ENCODE data around the gene UBE2E2.

The UBE2E2 gene

GRCh38 chr3:23448998-23449537, 245.9 kb downstream of the UBE2E2 start:
- no peaks in the 10 kb centered on the region for H3K9me3 ChIP-seq (ENCODE audit: control insufficient read depth, insufficient read depth, low read length)
- H3K27ac ChIP-seq (ENCODE audit: low read length): no peak overlapping the region
- no peaks in the 10 kb centered on the region for H3K27me3 ChIP-seq (ENCODE audit: control insufficient read depth, insufficient read depth, low read length)
- peaks cover 3% of the 10 kb centered on the region; the same call in 1 of the 2 replicates for H3K4me1 ChIP-seq (ENCODE audit: control insufficient read depth, insufficient read depth, low read length)
- no peak overlapping the region for H3K4me3 ChIP-seq (ENCODE audit: low read length)
- H3K36me3 ChIP-seq (ENCODE audit: control insufficient read depth, insufficient read depth, low read length): no peaks in the 10 kb centered on the region
- no peak for DNase-seq (ENCODE audit: low read depth, low spot score)
- WGBS (ENCODE audit: insufficient coverage, insufficient read length): no CpG with 5 or more reads among the region's 2 CpGs

- Histone ChIP-seq H3K4me3 (ENCODE audit: low read length) (no peak overlapping the region), H3K27ac (ENCODE audit: low read length) (no peak overlapping the region)
- no peak for DNase-seq (ENCODE audit: low read depth, low spot score)
Observed at GRCh38 chr3:23450051-23450450, 246.9 kb downstream of the UBE2E2 start.

DNA sequence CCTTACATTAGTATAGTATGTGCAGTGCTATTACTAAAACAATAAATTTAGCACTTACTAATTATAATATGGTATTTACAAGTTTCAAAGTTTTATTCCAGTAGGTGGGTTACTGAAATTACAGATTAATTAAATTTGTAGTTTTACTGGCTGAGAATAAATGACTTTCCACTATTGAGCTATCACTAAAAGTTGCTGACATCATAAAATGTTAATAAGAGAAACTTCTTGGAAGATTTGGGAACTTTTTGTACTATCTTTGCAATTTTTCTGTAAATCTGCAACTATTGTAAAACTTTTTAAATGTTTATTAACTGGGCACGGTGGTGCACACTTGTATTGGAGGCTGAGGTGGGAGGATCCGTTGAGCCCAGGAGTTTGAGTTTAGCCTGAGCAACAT, 247.7 kb downstream of the UBE2E2 start:
- whole genome bisulfite sequencing (ENCODE audit: insufficient coverage, insufficient read length): no CpG with 5 or more reads among the region's 2 CpGs
- Histone ChIP-seq H3K27me3 (ENCODE audit: control insufficient read depth, insufficient read depth, low read length) (no peaks in the 10 kb centered on the region), H3K27ac (ENCODE audit: low read length) (no peak overlapping the region), H3K4me1 (ENCODE audit: control insufficient read depth, insufficient read depth, low read length) (no peaks in the 10 kb centered on the region), H3K9me3 (ENCODE audit: control insufficient read depth, insufficient read depth, low read length) (no peaks in the 10 kb centered on the region), H3K36me3 (ENCODE audit: control insufficient read depth, insufficient read depth, low read length) (no peaks in the 10 kb centered on the region), H3K4me3 (ENCODE audit: low read length) (no peak overlapping the region)
- no peak for DNase-seq (ENCODE audit: low read depth, low spot score)

More at GRCh38 chr3:23450051-23450450, 246.9 kb downstream of the UBE2E2 start:
- Histone ChIP-seq H3K27me3 (ENCODE audit: control insufficient read depth, insufficient read depth, low read length) (no peaks in the 10 kb centered on the region), H3K36me3 (ENCODE audit: control insufficient read depth, insufficient read depth, low read length) (no peaks in the 10 kb centered on the region), H3K4me1 (ENCODE audit: control insufficient read depth, insufficient read depth, low read length) (no peaks in the 10 kb centered on the region), H3K9me3 (ENCODE audit: control insufficient read depth, insufficient read depth, low read length) (no peaks in the 10 kb centered on the region)
- WGBS (ENCODE audit: insufficient coverage, insufficient read length): no CpG with 5 or more reads among the region's 2 CpGs

- H3K27me3 ChIP-seq (ENCODE audit: control insufficient read depth, insufficient read depth, low read length): no peaks in the 10 kb centered on the region
- WGBS (ENCODE audit: insufficient coverage, insufficient read length): 100% methylated on average over 1 of the region's 1 CpG
- no peaks in the 10 kb centered on the region for H3K4me1 ChIP-seq (ENCODE audit: control insufficient read depth, insufficient read depth, low read length)
- no peaks in the 10 kb centered on the region for H3K9me3 ChIP-seq (ENCODE audit: control insufficient read depth, insufficient read depth, low read length)
- no peak overlapping the region for H3K4me3 ChIP-seq (ENCODE audit: low read length)
- no peak for DNase-seq (ENCODE audit: low read depth, low spot score)
- H3K36me3 ChIP-seq (ENCODE audit: control insufficient read depth, insufficient read depth, low read length): no peaks in the 10 kb centered on the region
- H3K27ac ChIP-seq (ENCODE audit: low read length): no peak overlapping the region
Observed at GRCh38 chr3:23452408-23452807, 249.3 kb downstream of the UBE2E2 start.

GRCh38 chr3:23455084-23455483, 252.0 kb downstream of the UBE2E2 start:
- no CpG with 5 or more reads among the region's 3 CpGs for WGBS (ENCODE audit: insufficient coverage, insufficient read length)
- H3K27ac ChIP-seq (ENCODE audit: low read length): no peak overlapping the region

DNA sequence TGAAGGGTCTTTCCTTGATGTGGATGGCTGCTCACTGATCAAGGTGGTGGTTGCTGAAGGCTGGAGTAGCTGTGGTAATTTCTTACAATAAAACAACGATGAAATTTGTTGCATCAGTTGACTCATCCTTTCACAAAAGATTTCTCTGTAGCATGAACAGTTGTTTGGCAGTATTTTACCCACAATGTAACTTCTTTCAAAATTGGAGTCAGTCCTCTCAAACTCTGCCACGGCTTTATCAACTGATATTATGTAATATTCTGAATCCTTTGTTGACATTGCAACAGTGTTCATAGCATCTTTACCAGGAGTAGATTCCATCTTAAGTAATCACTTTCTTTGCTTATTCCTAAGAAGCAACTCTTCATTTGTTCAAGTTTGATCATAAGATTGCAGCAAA, 252.6 kb downstream of the UBE2E2 start:
- Histone ChIP-seq H3K4me3 (ENCODE audit: low read length) (no peak overlapping the region), H3K27ac (ENCODE audit: low read length) (no peak overlapping the region), H3K9me3 (ENCODE audit: control insufficient read depth, insufficient read depth, low read length) (no peaks in the 10 kb centered on the region), H3K36me3 (ENCODE audit: control insufficient read depth, insufficient read depth, low read length) (no peaks in the 10 kb centered on the region), H3K4me1 (ENCODE audit: control insufficient read depth, insufficient read depth, low read length) (no peaks in the 10 kb centered on the region), H3K27me3 (ENCODE audit: control insufficient read depth, insufficient read depth, low read length) (no peaks in the 10 kb centered on the region)
- DNase-seq (ENCODE audit: low read depth, low spot score): no peak
- WGBS (ENCODE audit: insufficient coverage, insufficient read length): no CpG with 5 or more reads among the region's 2 CpGs

More at GRCh38 chr3:23455084-23455483, 252.0 kb downstream of the UBE2E2 start:
- Histone ChIP-seq H3K27me3 (ENCODE audit: control insufficient read depth, insufficient read depth, low read length) (no peaks in the 10 kb centered on the region), H3K9me3 (ENCODE audit: control insufficient read depth, insufficient read depth, low read length) (no peaks in the 10 kb centered on the region), H3K4me3 (ENCODE audit: low read length) (no peak overlapping the region), H3K36me3 (ENCODE audit: control insufficient read depth, insufficient read depth, low read length) (no peaks in the 10 kb centered on the region), H3K4me1 (ENCODE audit: control insufficient read depth, insufficient read depth, low read length) (no peaks in the 10 kb centered on the region)
- no peak for DNase-seq (ENCODE audit: low read depth, low spot score)

GRCh38 chr3:23457697-23458096, 254.6 kb downstream of the UBE2E2 start:
- H3K9me3 ChIP-seq (ENCODE audit: control insufficient read depth, insufficient read depth, low read length): no peaks in the 10 kb centered on the region
- no peaks in the 10 kb centered on the region for H3K27me3 ChIP-seq (ENCODE audit: control insufficient read depth, insufficient read depth, low read length)
- H3K36me3 ChIP-seq (ENCODE audit: control insufficient read depth, insufficient read depth, low read length): no peaks in the 10 kb centered on the region
- no CpG with 5 or more reads among the region's 2 CpGs for WGBS (ENCODE audit: insufficient coverage, insufficient read length)
- H3K4me1 ChIP-seq (ENCODE audit: control insufficient read depth, insufficient read depth, low read length): no peaks in the 10 kb centered on the region
- DNase-seq (ENCODE audit: low read depth, low spot score): no peak
- no peak overlapping the region for H3K4me3 ChIP-seq (ENCODE audit: low read length)
- H3K27ac ChIP-seq (ENCODE audit: low read length): no peak overlapping the region

GRCh38 chr3:23459465-23459864, 256.3 kb downstream of the UBE2E2 start:
- WGBS (ENCODE audit: insufficient coverage, insufficient read length): no CpG with 5 or more reads among the region's 3 CpGs

GRCh38 chr3:23459889-23460546, 256.9 kb downstream of the UBE2E2 start:
- Histone ChIP-seq H3K27ac (ENCODE audit: low read length) (no peak overlapping the region), H3K9me3 (ENCODE audit: control insufficient read depth, insufficient read depth, low read length) (no peaks in the 10 kb centered on the region), H3K4me1 (ENCODE audit: control insufficient read depth, insufficient read depth, low read length) (no peaks in the 10 kb centered on the region), H3K36me3 (ENCODE audit: control insufficient read depth, insufficient read depth, low read length) (no peaks in the 10 kb centered on the region), H3K27me3 (ENCODE audit: control insufficient read depth, insufficient read depth, low read length) (no peaks in the 10 kb centered on the region), H3K4me3 (ENCODE audit: low read length) (no peak overlapping the region)
- no peak for DNase-seq (ENCODE audit: low read depth, low spot score)
- no CpG with 5 or more reads among the region's 4 CpGs for WGBS (ENCODE audit: insufficient coverage, insufficient read length)

More at GRCh38 chr3:23459465-23459864, 256.3 kb downstream of the UBE2E2 start:
- no peak overlapping the region for H3K27ac ChIP-seq (ENCODE audit: low read length)
- H3K4me1 ChIP-seq (ENCODE audit: control insufficient read depth, insufficient read depth, low read length): no peaks in the 10 kb centered on the region
- no peaks in the 10 kb centered on the region for H3K36me3 ChIP-seq (ENCODE audit: control insufficient read depth, insufficient read depth, low read length)
- no peak for DNase-seq (ENCODE audit: low read depth, low spot score)
- H3K27me3 ChIP-seq (ENCODE audit: control insufficient read depth, insufficient read depth, low read length): no peaks in the 10 kb centered on the region
- H3K4me3 ChIP-seq (ENCODE audit: low read length): no peak overlapping the region
- H3K9me3 ChIP-seq (ENCODE audit: control insufficient read depth, insufficient read depth, low read length): no peaks in the 10 kb centered on the region

DNA sequence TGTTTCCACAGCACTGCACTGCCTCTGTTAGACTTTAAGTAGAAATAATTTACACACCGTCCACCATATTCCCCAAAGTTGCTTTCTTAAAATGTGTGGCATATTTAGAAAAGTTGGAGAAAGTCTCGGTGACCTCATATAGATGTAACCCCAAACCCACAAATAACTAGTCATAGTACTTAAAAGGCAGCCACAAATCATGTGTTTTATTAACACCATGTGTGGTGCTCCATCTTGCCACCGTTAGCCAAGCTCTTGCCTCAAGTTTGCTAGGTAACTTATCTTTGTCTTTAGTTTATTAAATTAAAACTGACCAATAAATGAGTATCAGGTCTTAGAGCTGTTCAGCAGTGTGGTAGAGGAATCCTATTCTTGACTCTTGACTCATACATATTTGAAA, 257.9 kb downstream of the UBE2E2 start:
- no CpG with 5 or more reads among the region's 3 CpGs for WGBS (ENCODE audit: insufficient coverage, insufficient read length)
- no peak for DNase-seq (ENCODE audit: low read depth, low spot score)
- H3K4me1 ChIP-seq (ENCODE audit: control insufficient read depth, insufficient read depth, low read length): no peaks in the 10 kb centered on the region
- H3K36me3 ChIP-seq (ENCODE audit: control insufficient read depth, insufficient read depth, low read length): no peaks in the 10 kb centered on the region
- H3K27ac ChIP-seq (ENCODE audit: low read length): no peak overlapping the region
- H3K4me3 ChIP-seq (ENCODE audit: low read length): no peak overlapping the region
- H3K9me3 ChIP-seq (ENCODE audit: control insufficient read depth, insufficient read depth, low read length): no peaks in the 10 kb centered on the region
- no peaks in the 10 kb centered on the region for H3K27me3 ChIP-seq (ENCODE audit: control insufficient read depth, insufficient read depth, low read length)

GRCh38 chr3:23463791-23464190, 260.7 kb downstream of the UBE2E2 start:
- no CpG with 5 or more reads among the region's 3 CpGs for WGBS (ENCODE audit: insufficient coverage, insufficient read length)
- H3K36me3 ChIP-seq (ENCODE audit: control insufficient read depth, insufficient read depth, low read length): no peaks in the 10 kb centered on the region

More at GRCh38 chr3:23463791-23464190, 260.7 kb downstream of the UBE2E2 start:
- Histone ChIP-seq H3K9me3 (ENCODE audit: control insufficient read depth, insufficient read depth, low read length) (no peaks in the 10 kb centered on the region), H3K4me3 (ENCODE audit: low read length) (no peak overlapping the region), H3K27me3 (ENCODE audit: control insufficient read depth, insufficient read depth, low read length) (no peaks in the 10 kb centered on the region), H3K27ac (ENCODE audit: low read length) (no peak overlapping the region), H3K4me1 (ENCODE audit: control insufficient read depth, insufficient read depth, low read length) (no peaks in the 10 kb centered on the region)
- no peak for DNase-seq (ENCODE audit: low read depth, low spot score)
